Calu3 (cell line): Measurements from ENCODE around the gene CEP170. TPM values are rescaled to one million over a fixed set of nuclear protein-coding genes. Genes with fewer than 3 reads are reported as not detected.
"Not testable (repeated sequence)": the region's sequence is repeated elsewhere in the genome, so short reads cannot be mapped to it uniquely, and the experiment has no call there.

Experiments used
- BruUV-seq: library from RNA; stranded (reverse); fragments of 400-500 nt; replicated peaks from 2 replicates; lab custom pipeline; 2021; lab: Mats Ljungman, UMichigan
- CTCF ChIA-PET: fragments of 300-600 bp; sonication (Branson Sonifier 250); formaldehyde crosslinking; loops from one replicate; lab custom pipeline; 2022; ENCODE audit warnings: antibody characterized with exemption; lab: Charles Lee
- DNase-seq: peaks from one replicate; pipeline ENCODE4 v3.0.0; 2022
- H3K27ac Mint-ChIP-seq: one replicate; pipeline ENCODE4 v1.8.0; 2022; ENCODE audit warnings: mixed read lengths; ENCODE audit not compliant: unreplicated experiment
- H3K27me3 Mint-ChIP-seq: one replicate; pipeline ENCODE4 v1.8.0; 2022; ENCODE audit warnings: mixed read lengths; ENCODE audit not compliant: unreplicated experiment
- H3K36me3 Mint-ChIP-seq: one replicate; pipeline ENCODE4 v1.8.0; 2022; ENCODE audit warnings: mild to moderate bottlenecking, moderate library complexity, mixed read lengths; ENCODE audit not compliant: insufficient read depth, unreplicated experiment
- H3K4me1 Mint-ChIP-seq: one replicate; pipeline ENCODE4 v1.8.0; 2022; ENCODE audit warnings: mild to moderate bottlenecking, low read depth, mixed read lengths; ENCODE audit not compliant: unreplicated experiment
- H3K4me3 Mint-ChIP-seq: one replicate; pipeline ENCODE4 v1.8.0; 2022; ENCODE audit warnings: mild to moderate bottlenecking, low read depth, moderate library complexity, mixed read lengths; ENCODE audit not compliant: unreplicated experiment
- H3K9me3 Mint-ChIP-seq: one replicate; pipeline ENCODE4 v1.8.0; 2022; ENCODE audit warnings: low read depth, mixed read lengths; ENCODE audit not compliant: unreplicated experiment
- intact Hi-C: fragments of 100-400 bp; cut with micrococcal nuclease; formaldehyde crosslinking; loops from one replicate; pipeline ENCODE4 v1.10.0; 2022; ENCODE audit not compliant: unreplicated experiment
- total RNA-seq: library from RNA; stranded (reverse); gene quantifications from 2 replicates; pipeline ENCODE4 v1.2.3, GENCODE V29; 2022
- TF ChIP-seq, protein P1 (sequence below): fragments of 200-600 bp; IDR thresholded peaks from one replicate; pipeline ENCODE4 v1.8.0; 2022; ENCODE audit warnings: antibody characterized with exemption; ENCODE audit not compliant: unreplicated experiment

Gene CEP170
- total RNA-seq, 1 experiment from 2014 or later, result 133 TPM

DNA sequence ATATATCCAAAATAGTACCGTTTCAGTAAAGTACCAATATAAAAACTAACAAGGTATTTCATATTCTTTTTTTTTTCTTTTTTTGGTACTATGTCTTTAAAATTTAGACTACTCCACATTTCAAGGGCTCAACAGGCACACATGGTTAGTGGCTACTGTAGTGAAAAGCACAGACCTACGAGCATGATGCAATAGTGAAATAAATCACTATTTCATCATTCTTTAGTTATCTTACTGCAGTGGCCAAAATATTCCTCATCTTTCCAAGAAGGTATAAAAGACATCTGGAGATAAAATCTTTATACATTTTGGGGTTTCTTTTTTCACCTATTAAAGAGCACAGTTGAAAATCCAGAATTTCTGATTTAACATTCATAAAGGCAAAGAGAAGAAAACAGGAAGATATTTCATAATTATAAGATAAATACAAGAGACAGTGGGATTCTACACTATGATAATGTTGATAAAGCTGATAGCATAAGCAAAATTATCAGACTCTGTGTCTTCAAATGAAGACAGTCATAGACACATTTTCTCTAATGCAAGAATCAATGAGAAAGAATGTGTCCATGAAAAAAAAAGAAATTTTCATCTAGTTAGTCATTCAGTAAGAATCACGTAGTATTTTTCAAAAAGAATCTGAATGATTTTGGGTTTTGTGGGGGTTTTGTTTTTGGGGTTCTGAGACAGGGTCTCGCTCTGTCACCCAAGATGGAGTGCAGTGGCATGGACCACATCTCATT, 41.9 kb downstream of the CEP170 start:
- Mint-ChIP-seq H3K4me1 (peaks cover 8% of the 10 kb centered on the region), H3K27me3 (no peaks in the 10 kb centered on the region), H3K27ac (peak overlapping the region; percentile 62), H3K9me3 (no peaks in the 10 kb centered on the region), H3K4me3 (no peak overlapping the region), H3K36me3 (peaks cover 21% of the 10 kb centered on the region)
- intact Hi-C loops, result loop anchor here (5.0 kb wide), 1 partner anchor 34 kb away; no protein-coding TSS in a partner anchor
- CTCF ChIA-PET, result no interaction called here
- DNase-seq, result no peak
- TF ChIP-seq, protein P1, sequence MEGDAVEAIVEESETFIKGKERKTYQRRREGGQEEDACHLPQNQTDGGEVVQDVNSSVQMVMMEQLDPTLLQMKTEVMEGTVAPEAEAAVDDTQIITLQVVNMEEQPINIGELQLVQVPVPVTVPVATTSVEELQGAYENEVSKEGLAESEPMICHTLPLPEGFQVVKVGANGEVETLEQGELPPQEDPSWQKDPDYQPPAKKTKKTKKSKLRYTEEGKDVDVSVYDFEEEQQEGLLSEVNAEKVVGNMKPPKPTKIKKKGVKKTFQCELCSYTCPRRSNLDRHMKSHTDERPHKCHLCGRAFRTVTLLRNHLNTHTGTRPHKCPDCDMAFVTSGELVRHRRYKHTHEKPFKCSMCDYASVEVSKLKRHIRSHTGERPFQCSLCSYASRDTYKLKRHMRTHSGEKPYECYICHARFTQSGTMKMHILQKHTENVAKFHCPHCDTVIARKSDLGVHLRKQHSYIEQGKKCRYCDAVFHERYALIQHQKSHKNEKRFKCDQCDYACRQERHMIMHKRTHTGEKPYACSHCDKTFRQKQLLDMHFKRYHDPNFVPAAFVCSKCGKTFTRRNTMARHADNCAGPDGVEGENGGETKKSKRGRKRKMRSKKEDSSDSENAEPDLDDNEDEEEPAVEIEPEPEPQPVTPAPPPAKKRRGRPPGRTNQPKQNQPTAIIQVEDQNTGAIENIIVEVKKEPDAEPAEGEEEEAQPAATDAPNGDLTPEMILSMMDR, result no peak
- BruUV-seq, result no TSS peak

DNA sequence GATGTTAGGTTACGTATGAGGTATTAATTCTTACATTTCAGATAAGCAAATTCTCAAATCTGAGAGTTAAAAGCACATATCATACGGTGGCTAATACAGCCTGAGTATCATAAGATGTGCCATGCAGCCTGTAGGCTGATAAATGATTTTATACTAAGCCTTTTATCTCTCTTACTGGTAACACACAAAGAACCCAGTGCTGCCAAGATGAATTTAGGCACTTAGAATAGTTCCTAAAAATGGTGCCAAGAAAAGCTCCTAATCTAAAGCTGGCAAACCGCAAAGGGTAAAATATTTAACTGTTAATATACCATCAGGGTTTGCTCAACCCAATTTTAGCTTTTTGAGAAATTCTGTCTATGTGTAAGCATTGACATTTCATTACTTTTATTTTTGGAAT, 43.1 kb downstream of the CEP170 start:
- H3K4me1 Mint-ChIP-seq, H3K27ac Mint-ChIP-seq, H3K27me3 Mint-ChIP-seq, H3K4me3 Mint-ChIP-seq, H3K9me3 Mint-ChIP-seq, CTCF ChIA-PET, BruUV-seq, DNase-seq: not testable (repeated sequence)
- intact Hi-C loops, result loop anchor here (5.0 kb wide), 1 partner anchor 35 kb away; no protein-coding TSS in a partner anchor
- peaks cover 19% of the 10 kb centered on the region for H3K36me3 Mint-ChIP-seq

DNA sequence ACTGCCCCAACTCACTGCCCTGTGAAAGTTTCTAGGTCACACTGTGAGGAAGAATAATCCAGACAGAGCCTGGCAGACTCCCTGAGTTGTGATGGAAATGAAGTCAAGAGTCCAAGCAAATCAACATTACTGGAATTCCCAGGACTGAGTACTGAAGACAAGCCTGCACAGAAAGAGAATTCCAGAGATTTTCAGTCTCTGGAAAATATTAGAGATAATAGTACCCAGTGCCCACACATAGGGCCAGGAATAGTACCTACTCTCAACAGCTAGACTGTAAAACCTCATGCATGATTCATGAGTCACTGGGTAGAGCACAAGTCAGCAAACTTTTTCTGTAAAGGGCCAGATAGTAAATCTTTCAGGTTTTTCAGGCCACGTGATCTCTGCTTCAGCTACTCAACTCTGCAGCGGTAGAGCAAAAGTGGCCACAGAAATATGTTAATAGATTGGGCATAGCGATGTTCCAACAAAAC, 50.0 kb downstream of the CEP170 start:
- not testable (repeated sequence) for BruUV-seq

DNA sequence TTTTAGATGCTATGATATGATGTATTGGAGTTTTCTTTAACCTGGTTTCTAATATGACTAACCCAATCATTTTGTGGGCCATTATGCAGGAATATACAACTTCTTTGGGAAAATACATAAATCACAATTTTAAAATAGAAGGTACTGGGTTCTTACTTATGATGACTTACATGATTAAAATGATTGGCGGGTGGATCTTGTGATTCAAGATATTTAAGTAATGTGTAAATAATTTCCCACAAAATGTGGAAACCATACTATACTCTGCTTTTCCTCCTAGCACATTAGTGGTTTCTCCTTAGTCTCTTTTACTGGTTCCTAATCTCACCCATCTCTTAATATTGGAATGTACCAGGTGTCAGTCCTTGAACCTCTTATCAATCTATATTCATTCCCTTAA, 50.7 kb downstream of the CEP170 start:
- H3K36me3 Mint-ChIP-seq, H3K27ac Mint-ChIP-seq, DNase-seq, CTCF ChIA-PET, H3K4me3 Mint-ChIP-seq, H3K9me3 Mint-ChIP-seq, BruUV-seq, intact Hi-C loops, H3K27me3 Mint-ChIP-seq: not testable (repeated sequence)
- H3K4me1 Mint-ChIP-seq, result peaks cover 18% of the 10 kb centered on the region

More for the DNA sequence above, 50.0 kb downstream of the CEP170 start:
- H3K4me1 Mint-ChIP-seq, result peaks cover 18% of the 10 kb centered on the region
- peak; percentile 32 for DNase-seq
- H3K27ac Mint-ChIP-seq, H3K27me3 Mint-ChIP-seq, H3K4me3 Mint-ChIP-seq, H3K36me3 Mint-ChIP-seq, H3K9me3 Mint-ChIP-seq, intact Hi-C loops: not testable (repeated sequence)
- CTCF ChIA-PET, result interaction anchor here (0.6 kb wide), 1 partner anchor 1338 kb away, joined by 3 read pairs; no protein-coding TSS in a partner anchor

DNA sequence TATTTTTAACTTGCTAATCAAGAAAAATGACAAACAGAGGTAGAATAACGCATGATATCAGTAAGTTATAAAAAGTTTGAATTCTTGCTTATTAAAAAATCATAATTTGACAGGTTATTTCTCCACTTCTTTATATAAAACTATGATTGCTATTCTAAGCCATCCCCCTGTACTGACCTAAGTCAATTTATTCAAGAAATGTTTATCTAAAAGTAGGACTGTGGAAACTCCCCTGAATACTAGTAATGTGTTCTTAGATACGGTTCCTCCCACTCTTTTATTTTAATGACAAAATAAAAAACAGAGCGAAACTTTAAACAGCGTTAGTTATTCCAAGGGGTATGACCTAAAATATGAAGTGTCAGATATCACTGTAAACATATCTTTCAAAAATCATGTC, 51.9 kb downstream of the CEP170 start:
- H3K27me3 Mint-ChIP-seq, H3K4me3 Mint-ChIP-seq, DNase-seq, H3K9me3 Mint-ChIP-seq, CTCF ChIA-PET, BruUV-seq, intact Hi-C loops, H3K27ac Mint-ChIP-seq: not testable (repeated sequence)
- H3K36me3 Mint-ChIP-seq, result peaks cover 12% of the 10 kb centered on the region
- H3K4me1 Mint-ChIP-seq, result peaks cover 18% of the 10 kb centered on the region

DNA sequence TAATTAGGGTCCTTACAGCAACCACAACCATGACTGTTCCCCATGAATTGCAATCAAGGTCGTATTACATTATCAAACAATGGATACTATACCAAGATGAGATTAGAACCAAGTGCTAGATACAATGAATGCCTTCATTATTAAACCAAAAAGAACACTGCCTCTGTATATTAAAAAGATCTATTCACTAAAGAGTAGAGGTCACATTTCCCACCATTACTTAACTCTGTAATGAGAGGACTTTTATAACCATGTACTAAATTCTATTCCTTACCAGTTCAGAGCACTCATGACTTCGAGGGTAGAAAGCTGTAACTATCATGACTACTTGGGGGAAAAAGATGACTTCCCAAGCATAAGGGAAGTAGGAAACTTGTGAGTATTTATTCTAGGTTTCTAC, 53.8 kb downstream of the CEP170 start:
- H3K27ac Mint-ChIP-seq, intact Hi-C loops, CTCF ChIA-PET, BruUV-seq, H3K27me3 Mint-ChIP-seq, H3K9me3 Mint-ChIP-seq, DNase-seq, H3K4me3 Mint-ChIP-seq: not testable (repeated sequence)
- Mint-ChIP-seq H3K4me1 (peaks cover 18% of the 10 kb centered on the region), H3K36me3 (peaks cover 20% of the 10 kb centered on the region)

DNA sequence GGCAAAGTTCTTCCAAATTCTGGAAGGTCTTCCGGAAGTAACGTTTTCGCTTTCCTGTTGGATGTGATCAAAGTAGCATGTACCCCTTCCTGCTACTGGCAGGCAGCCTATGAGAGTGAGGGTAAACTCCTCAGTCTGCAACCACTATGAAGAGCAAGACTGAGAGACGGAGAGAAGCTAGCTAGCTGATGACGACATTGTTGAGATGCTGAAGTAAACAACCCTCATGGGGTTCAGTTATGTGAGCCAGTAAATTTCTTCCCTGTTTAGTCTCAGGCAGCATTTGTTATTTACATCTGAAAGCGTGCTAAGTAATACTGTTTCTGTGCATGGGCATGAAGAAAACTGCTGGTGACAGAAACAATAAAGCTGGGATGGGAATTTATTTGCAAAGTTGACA, 57.6 kb downstream of the CEP170 start:
- CTCF ChIA-PET, H3K27me3 Mint-ChIP-seq, H3K27ac Mint-ChIP-seq, H3K4me1 Mint-ChIP-seq, H3K4me3 Mint-ChIP-seq, DNase-seq, intact Hi-C loops, H3K9me3 Mint-ChIP-seq, BruUV-seq: not testable (repeated sequence)
- H3K36me3 Mint-ChIP-seq, result peaks cover 20% of the 10 kb centered on the region

DNA sequence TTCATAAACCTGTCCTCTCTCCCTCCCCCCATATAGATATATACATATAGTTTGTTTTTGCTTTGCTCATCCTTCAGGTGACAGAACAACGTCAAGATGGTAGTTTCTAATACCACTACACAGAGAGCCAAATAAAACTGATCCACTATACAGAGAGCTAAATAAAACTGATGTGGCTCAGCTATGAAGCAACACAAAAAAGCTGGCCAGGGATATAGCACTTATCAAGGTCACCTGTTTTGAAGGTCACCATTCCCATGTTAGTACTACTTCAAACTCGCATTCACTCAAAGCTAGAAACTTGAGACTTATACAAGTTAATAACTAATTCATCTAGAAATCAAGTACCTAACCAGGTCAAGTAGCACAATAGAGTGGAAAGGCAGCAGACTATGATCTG, 61.8 kb downstream of the CEP170 start:
- H3K36me3 Mint-ChIP-seq, H3K9me3 Mint-ChIP-seq, DNase-seq, H3K4me1 Mint-ChIP-seq, H3K27me3 Mint-ChIP-seq, H3K27ac Mint-ChIP-seq, intact Hi-C loops, H3K4me3 Mint-ChIP-seq, BruUV-seq, CTCF ChIA-PET: not testable (repeated sequence)
